GM12874 (cell line): ENCODE data around the gene ATP2B3.

Experiments used
- TF ChIP-seq, protein P1 (sequence below): IDR thresholded peaks from 2 replicates; pipeline ENCODE4 v1.5.1; 2011; ENCODE audit warnings: low read depth, mild to moderate bottlenecking, control low read depth, low read length, moderate library complexity; ENCODE audit not compliant: insufficient read depth

ATP2B3 gene

DNA sequence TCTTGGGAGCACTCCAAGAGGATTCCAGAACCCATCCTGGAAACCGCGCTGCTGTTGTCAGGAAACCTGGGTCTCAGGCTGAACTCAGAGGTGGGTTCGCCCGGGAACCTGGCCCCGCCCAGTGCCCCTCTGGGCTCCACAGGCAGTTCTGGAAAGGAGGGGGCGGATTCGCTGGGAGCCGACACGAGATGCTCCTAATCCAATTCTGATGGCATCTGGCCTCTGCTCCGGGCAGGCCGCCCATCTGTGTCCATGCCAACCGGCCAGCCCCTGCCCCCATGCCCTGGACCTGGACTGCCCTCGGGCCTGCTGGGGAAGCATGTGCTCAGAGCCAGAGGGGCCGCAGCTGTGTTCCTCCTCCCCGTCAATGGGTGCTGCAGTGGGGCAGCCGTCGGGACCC lies 21.0 kb downstream of the ATP2B3 start:
- TF ChIP-seq, protein P1, sequence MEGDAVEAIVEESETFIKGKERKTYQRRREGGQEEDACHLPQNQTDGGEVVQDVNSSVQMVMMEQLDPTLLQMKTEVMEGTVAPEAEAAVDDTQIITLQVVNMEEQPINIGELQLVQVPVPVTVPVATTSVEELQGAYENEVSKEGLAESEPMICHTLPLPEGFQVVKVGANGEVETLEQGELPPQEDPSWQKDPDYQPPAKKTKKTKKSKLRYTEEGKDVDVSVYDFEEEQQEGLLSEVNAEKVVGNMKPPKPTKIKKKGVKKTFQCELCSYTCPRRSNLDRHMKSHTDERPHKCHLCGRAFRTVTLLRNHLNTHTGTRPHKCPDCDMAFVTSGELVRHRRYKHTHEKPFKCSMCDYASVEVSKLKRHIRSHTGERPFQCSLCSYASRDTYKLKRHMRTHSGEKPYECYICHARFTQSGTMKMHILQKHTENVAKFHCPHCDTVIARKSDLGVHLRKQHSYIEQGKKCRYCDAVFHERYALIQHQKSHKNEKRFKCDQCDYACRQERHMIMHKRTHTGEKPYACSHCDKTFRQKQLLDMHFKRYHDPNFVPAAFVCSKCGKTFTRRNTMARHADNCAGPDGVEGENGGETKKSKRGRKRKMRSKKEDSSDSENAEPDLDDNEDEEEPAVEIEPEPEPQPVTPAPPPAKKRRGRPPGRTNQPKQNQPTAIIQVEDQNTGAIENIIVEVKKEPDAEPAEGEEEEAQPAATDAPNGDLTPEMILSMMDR = no peak

- TF ChIP-seq, protein P1 = peak; percentile 87
Observed at GRCh38 chrX:153539171-153539978, 21.9 kb downstream of the ATP2B3 start.

- TF ChIP-seq, protein P1 = no peak
Observed at GRCh38 chrX:153539979-153540358, 22.5 kb downstream of the ATP2B3 start.

- TF ChIP-seq, protein P1 = no peak
Observed at GRCh38 chrX:153544727-153545126, 27.3 kb downstream of the ATP2B3 start.

DNA sequence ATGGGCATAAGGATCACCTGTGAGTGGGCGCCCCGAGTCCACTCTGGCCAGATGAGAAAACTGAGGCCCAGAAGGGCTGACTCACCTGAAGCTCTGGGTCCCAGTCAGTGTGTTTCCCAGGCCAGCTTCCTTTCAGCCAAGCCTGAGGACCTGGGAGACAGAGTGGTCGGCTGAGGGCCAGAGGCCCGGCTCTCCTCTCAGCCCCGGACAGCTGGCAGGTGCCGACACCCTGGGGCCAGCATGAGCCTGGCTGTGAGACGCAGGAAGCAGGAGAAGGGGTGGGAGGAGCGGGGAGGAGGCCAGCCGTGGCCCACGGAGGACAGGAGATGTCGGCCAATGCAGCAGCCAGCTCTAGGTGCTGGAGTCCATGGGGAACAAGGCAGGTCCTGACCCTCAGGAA lies 28.9 kb downstream of the ATP2B3 start:
- TF ChIP-seq, protein P1 = no peak

DNA sequence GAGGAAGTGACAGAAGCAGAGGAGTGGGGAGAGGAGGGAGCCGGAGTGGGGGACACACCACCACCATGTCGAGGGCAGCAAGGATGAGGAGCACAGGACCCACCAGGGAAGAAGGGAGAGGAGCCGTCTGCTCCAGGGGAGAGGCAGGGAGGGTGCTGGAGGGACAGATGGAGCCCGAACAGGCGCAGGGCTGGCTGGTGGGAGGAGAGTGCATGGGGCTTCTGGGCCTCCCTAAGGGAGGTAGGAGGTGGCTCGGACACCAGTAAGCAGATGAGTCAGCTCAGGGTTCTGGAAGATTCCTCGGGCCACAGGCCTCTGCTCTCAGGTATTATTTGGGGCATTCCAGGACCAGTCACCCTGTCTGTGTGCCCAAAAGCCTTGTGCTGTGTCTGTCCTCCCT lies 29.8 kb downstream of the ATP2B3 start:
- TF ChIP-seq, protein P1 = no peak

DNA sequence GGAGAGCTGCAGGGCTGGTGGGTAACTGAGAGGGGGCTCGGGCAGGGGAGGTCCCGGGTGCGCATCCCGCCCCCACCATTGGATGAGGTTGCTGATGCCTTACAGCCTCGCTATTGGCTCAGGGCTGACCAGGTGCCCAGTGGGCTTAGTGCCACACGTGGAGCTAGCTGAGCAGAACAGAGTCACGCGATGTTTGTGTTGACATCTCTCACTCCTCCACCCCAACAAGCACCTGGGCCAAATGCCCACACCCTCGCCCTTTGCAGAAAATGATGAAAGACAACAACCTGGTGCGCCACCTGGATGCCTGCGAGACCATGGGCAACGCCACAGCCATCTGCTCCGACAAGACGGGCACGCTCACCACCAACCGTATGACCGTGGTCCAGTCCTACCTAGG lies 31.8 kb downstream of the ATP2B3 start:
- TF ChIP-seq, protein P1 = no peak
